CD14-positive monocyte (primary cell): Measurements from ENCODE around the gene IRS1. TPM values are rescaled to one million over a fixed set of nuclear protein-coding genes. Genes with fewer than 3 reads are reported as not detected.
A peak's percentile ranks its signal among the peaks of the same experiment; 100 is the strongest.

Source experiments
- DNase-seq, 3 donors: peaks; one replicate each; pipeline ENCODE4 v3.0.0-alpha.2; 2011 to 2022
- H2AFZ ChIP-seq: 2 replicates; pipeline ENCODE4 v1.6.0; 2012; ENCODE audit warnings: mild to moderate bottlenecking, low read depth, low read length, inconsistent platforms; ENCODE audit not compliant: insufficient read depth, poor library complexity, severe bottlenecking
- H3K27ac ChIP-seq, 2 donors: 1 replicate in 1 of 2; 2 replicates in 1 of 2; pipeline ENCODE4 v1.5.1; 2012 to 2013; ENCODE audit warnings: low read length in 2 of 2, control low read depth in 1 of 2, inconsistent platforms in 1 of 2, low read depth in 1 of 2, mild to moderate bottlenecking in 1 of 2
- H3K27me3 ChIP-seq, 2 donors: one replicate each; pipeline versions ENCODE4 v1.6.0 to v1.6.1; 2011 to 2013; ENCODE audit warnings: low read length in 2 of 2; ENCODE audit not compliant: control insufficient read depth in 2 of 2, insufficient read depth in 2 of 2
- H3K36me3 ChIP-seq, 2 donors: replicated peaks in 1 of 2; 1 replicate in 1 of 2; 2 replicates in 1 of 2; pipeline versions ENCODE4 v1.5.1 to v1.6.1; 2012 to 2013; ENCODE audit warnings: low read length in 2 of 2, control low read depth in 1 of 2, inconsistent platforms in 1 of 2, mild to moderate bottlenecking in 1 of 2; ENCODE audit not compliant: insufficient read depth in 2 of 2, control insufficient read depth in 1 of 2
- H3K4me1 ChIP-seq, 2 donors: 1 replicate in 1 of 2; 2 replicates in 1 of 2; pipeline versions ENCODE4 v1.5.1 to v1.6.1; 2012 to 2013; ENCODE audit warnings: low read length in 2 of 2, control low read depth in 1 of 2, inconsistent platforms in 1 of 2, mild to moderate bottlenecking in 1 of 2, moderate library complexity in 1 of 2; ENCODE audit not compliant: insufficient read depth in 2 of 2, control insufficient read depth in 1 of 2
- H3K4me2 ChIP-seq: replicated peaks from 2 replicates; pipeline ENCODE3; 2012; ENCODE audit warnings: low read length, moderate library complexity, mild to moderate bottlenecking; ENCODE audit not compliant: poor library complexity, severe bottlenecking; ENCODE audit errors: extremely low read depth
- H3K4me3 ChIP-seq, 3 experiments: fragments of 200-600 bp in 1 of 3; sonication (generic) in 1 of 3; replicated peaks in 1 of 3; 1 replicate in 2 of 3; 2 replicates in 1 of 3; pipeline ENCODE4 v1.5.1; 2011 to 2013; ENCODE audit warnings: low read length in 3 of 3, mild to moderate bottlenecking in 3 of 3, control low read depth in 2 of 3, low read depth in 2 of 3, inconsistent platforms in 1 of 3, moderate library complexity in 1 of 3
- H3K79me2 ChIP-seq: 2 replicates; pipeline ENCODE4 v1.6.0; 2012; ENCODE audit warnings: mild to moderate bottlenecking, control low read depth, inconsistent platforms, low read length, moderate library complexity; ENCODE audit not compliant: insufficient read depth
- H3K9ac ChIP-seq: 2 replicates; pipeline ENCODE4 v1.6.0; 2017; ENCODE audit warnings: low read length, mild to moderate bottlenecking; ENCODE audit not compliant: insufficient read depth, poor library complexity, severe bottlenecking
- H3K9me3 ChIP-seq, 2 donors: replicated peaks in 1 of 2; 1 replicate in 1 of 2; 2 replicates in 1 of 2; pipeline versions ENCODE4 v1.5.1 to v1.6.1; 2012 to 2013; ENCODE audit warnings: low read length in 2 of 2, control low read depth in 1 of 2; ENCODE audit not compliant: control insufficient read depth in 1 of 2, insufficient read depth in 1 of 2
- H4K20me1 ChIP-seq: 2 replicates; pipeline ENCODE4 v1.6.0; 2012; ENCODE audit warnings: mild to moderate bottlenecking, low read length, control low read depth, moderate library complexity; ENCODE audit not compliant: insufficient read depth
- H3K27ac Mint-ChIP-seq, 7 donors: one replicate each; pipeline ENCODE4 v1.8.0; 2020; ENCODE audit warnings: mild to moderate bottlenecking in 7 of 7, mixed read lengths in 7 of 7, moderate library complexity in 6 of 7, inconsistent platforms in 2 of 7
- H3K27me3 Mint-ChIP-seq, 3 donors: one replicate each; pipeline ENCODE4 v1.8.0; 2021 to 2022; ENCODE audit warnings: low read depth in 3 of 3, mild to moderate bottlenecking in 3 of 3, mixed read lengths in 3 of 3, moderate library complexity in 3 of 3, inconsistent platforms in 1 of 3
- H3K36me3 Mint-ChIP-seq, 2 donors: one replicate each; pipeline ENCODE4 v1.8.0; 2020; ENCODE audit warnings: mixed read lengths in 2 of 2, inconsistent platforms in 1 of 2, mild to moderate bottlenecking in 1 of 2
- H3K4me1 Mint-ChIP-seq: one replicate; pipeline ENCODE4 v1.8.0; 2020; ENCODE audit warnings: mild to moderate bottlenecking, mixed read lengths
- H3K4me3 Mint-ChIP-seq, 2 donors: one replicate each; pipeline ENCODE4 v1.8.0; 2020; ENCODE audit warnings: mild to moderate bottlenecking in 2 of 2, mixed read lengths in 2 of 2, moderate library complexity in 1 of 2
- H3K9me3 Mint-ChIP-seq, 7 donors: one replicate each; pipeline ENCODE4 v1.8.0; 2020 to 2022; ENCODE audit warnings: mixed read lengths in 7 of 7, mild to moderate bottlenecking in 6 of 7, moderate library complexity in 6 of 7, inconsistent platforms in 2 of 7
- WGBS: methylation state at CpG from one replicate; pipeline ENCODE4 v1.1.5; 2013; ENCODE audit warnings: missing lambda C conversion rate; ENCODE audit not compliant: insufficient coverage; 5-methylcytosine and 5-hydroxymethylcytosine counted together
- intact Hi-C, 2 donors: fragments of 100-400 bp; cut with micrococcal nuclease; formaldehyde crosslinking; loops; one replicate each; pipeline versions ENCODE4 v1.15.0 to v1.15.1; 2023
- polyA plus RNA-seq, 3 donors: library from polyadenylated mRNA; depleted of rRNA in 1 of 3; unstranded in 2 of 3; stranded (reverse) in 1 of 3; fragments of 300-500 nt in 2 of 3; fragments of >200 nt in 1 of 3; fragmentation: Illumina TruSeq in 2 of 3; gene quantifications; 1 replicate in 2 of 3; 2 replicates in 1 of 3; pipeline ENCODE4 v1.2.3, GENCODE V29; 2012 to 2021
- TF ChIP-seq, protein P1 (sequence below): fragments of 200-600 bp; IDR thresholded peaks from one replicate; pipeline ENCODE4 v1.8.0; 2022; ENCODE audit warnings: antibody characterized with exemption, mild to moderate bottlenecking

Gene IRS1
- polyA plus RNA-seq, 3 donors = 0.10 to 0.19 TPM; not detected in 1

DNA sequence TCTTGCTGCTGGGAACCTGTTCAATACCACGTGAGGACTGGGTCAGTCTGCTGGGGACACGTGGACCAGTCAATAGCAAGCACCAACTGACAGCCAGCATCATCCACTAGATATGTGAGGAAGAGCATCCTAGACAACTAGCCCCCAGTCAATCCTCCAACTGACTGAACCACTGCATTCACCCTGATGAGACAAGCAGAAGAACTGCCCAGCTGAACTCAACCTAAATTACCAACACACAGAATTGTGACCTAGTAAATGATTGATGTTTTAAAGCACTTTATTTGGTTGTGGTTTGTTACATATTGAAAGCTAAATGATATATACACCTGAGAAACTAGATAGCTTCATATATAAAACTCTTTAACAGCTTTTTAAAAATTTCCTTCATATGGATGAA, 15.7 kb downstream of the IRS1 start:
- Histone ChIP-seq H3K9me3 (no peaks in the 10 kb centered on the region), H3K27ac (no peak overlapping the region), H2AFZ (no peak overlapping the region), H3K79me2 (no peaks in the 10 kb centered on the region), H3K4me1 (no peaks in the 10 kb centered on the region), H3K9ac (no peak overlapping the region), H3K4me3 (no peak overlapping the region), H4K20me1 (no peaks in the 10 kb centered on the region), H3K27me3 (no peaks in the 10 kb centered on the region), H3K36me3 (no peaks in the 10 kb centered on the region), H3K4me2 (no peak overlapping the region)
- Mint-ChIP-seq H3K4me3 (no peak overlapping the region), H3K9me3 (peaks cover 0 to 4% (median 0%) of the 10 kb centered on the region in 7 donors), H3K27ac (peak overlapping the region in 1 of 7 donors; percentile 42), H3K36me3 (no peaks in the 10 kb centered on the region), H3K4me1 (no peaks in the 10 kb centered on the region), H3K27me3 (peaks cover 0 to 2% (median 0%) of the 10 kb centered on the region in 3 donors)
- no CpG with 5 or more reads among the region's 2 CpGs for WGBS
- DNase-seq = no peak
- intact Hi-C loops = no loop called here
- TF ChIP-seq, protein P1, sequence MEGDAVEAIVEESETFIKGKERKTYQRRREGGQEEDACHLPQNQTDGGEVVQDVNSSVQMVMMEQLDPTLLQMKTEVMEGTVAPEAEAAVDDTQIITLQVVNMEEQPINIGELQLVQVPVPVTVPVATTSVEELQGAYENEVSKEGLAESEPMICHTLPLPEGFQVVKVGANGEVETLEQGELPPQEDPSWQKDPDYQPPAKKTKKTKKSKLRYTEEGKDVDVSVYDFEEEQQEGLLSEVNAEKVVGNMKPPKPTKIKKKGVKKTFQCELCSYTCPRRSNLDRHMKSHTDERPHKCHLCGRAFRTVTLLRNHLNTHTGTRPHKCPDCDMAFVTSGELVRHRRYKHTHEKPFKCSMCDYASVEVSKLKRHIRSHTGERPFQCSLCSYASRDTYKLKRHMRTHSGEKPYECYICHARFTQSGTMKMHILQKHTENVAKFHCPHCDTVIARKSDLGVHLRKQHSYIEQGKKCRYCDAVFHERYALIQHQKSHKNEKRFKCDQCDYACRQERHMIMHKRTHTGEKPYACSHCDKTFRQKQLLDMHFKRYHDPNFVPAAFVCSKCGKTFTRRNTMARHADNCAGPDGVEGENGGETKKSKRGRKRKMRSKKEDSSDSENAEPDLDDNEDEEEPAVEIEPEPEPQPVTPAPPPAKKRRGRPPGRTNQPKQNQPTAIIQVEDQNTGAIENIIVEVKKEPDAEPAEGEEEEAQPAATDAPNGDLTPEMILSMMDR = no peak

DNA sequence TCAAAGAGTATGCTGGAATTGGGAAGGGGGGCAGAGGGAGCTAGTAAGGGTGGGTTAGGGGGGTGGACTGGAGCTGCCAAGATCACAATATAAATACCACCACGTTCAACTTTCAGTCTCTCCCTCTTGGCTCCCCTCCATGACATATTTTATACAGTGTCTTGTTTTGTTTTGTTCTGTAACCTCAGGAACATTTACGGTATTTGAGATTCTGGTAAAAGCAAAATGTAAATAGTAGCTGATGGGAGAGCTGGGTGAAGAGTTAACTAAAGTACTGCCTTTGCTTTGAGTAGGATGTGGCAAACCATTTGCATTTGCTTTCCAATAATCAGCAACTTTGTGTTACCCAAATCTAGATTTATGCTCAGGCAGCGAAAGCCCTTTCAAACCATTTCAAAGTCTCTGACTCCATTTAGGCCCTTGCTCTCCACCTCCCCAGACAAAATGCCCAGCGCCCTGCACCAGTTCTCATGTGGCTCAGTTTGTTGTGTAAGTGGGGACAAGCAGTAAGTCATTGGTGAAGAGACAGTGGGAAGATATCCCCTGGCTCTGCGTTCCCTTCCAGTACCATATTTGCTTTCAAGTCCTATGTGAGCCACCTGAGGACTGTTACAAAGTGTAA, 17.4 kb downstream of the IRS1 start:
- no peak overlapping the region for H3K4me2 ChIP-seq
- Mint-ChIP-seq H3K4me1 (no peaks in the 10 kb centered on the region), H3K36me3 (no peaks in the 10 kb centered on the region), H3K9me3 (peaks cover 0 to 4% (median 0%) of the 10 kb centered on the region in 7 donors), H3K27me3 (peaks cover 0 to 2% (median 0%) of the 10 kb centered on the region in 3 donors), H3K4me3 (no peak overlapping the region), H3K27ac (no peak overlapping the region)
- H4K20me1 ChIP-seq = no peaks in the 10 kb centered on the region
- no peaks in the 10 kb centered on the region for H3K4me1 ChIP-seq
- no peaks in the 10 kb centered on the region for H3K36me3 ChIP-seq
- H3K27me3 ChIP-seq = no peaks in the 10 kb centered on the region
- H3K9ac ChIP-seq = no peak overlapping the region
- H3K79me2 ChIP-seq = no peaks in the 10 kb centered on the region
- H2AFZ ChIP-seq = no peak overlapping the region
- intact Hi-C loops = no loop called here
- no peaks in the 10 kb centered on the region for H3K9me3 ChIP-seq
- TF ChIP-seq, protein P1 = no peak
- H3K4me3 ChIP-seq = no peak overlapping the region
- no CpG with 5 or more reads among the region's 5 CpGs for WGBS
- H3K27ac ChIP-seq = no peak overlapping the region
- DNase-seq = no peak
